Measurements from ENCODE around the gene NUDCD3.

Gene NUDCD3

DNA sequence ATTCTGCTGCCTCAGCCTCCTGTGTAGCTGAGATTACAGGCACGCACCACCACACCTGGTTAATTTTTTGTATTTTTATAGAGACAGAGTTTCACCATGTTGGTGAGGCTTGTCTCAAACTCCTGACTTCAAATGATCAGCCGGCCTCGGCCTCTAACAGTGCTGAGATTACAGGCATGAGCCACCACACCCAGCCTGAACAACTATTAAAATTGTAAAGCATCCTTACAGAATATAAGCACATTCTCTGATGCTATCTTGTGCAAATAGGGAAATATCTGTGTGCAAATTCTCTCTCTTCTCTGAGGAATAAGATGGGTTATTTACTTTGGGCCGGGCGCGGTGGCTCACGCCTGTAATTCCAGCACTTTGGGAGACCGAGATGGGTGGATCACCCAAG, 12.5 kb downstream of the NUDCD3 start:
- DNase-seq (ENCODE audit: low read depth), result no peak

DNA sequence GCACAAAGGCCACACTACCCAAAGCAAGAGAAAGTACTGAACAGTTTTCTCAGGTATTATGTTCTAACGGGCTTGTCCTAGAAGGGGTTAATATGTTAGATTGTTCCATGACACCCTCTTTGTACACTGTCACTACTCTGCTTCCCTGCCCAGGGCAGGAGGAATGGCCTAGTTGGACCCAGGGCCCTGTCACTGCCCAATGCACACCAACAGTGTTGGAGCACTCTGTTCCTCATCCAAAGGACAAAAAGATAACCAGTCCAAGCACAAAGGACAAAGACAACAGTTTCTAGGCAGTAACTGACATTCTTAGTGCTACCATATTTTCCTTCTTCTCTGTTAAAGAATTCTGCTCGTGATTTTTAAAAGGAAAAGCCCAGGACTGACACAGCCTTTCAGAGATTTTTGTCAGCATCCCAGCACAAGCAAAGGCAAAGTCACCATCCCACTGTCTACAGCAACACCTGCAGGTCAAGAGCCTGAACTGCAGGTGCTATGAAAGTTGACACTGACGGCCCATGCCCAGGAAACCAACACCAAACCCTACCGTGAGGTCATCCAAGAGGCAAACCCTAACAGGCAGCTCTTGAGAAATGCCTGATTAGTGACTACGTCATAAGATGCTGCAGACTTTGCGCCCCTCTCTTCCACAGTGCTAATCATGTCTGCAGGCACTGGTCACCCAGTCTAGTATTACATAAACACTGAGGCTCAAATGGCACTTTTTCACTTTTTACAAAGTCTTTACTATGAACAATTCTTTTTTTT, 13.2 kb downstream of the NUDCD3 start:
- DNase-seq (ENCODE audit: low read depth), result peak; percentile 28

DNA sequence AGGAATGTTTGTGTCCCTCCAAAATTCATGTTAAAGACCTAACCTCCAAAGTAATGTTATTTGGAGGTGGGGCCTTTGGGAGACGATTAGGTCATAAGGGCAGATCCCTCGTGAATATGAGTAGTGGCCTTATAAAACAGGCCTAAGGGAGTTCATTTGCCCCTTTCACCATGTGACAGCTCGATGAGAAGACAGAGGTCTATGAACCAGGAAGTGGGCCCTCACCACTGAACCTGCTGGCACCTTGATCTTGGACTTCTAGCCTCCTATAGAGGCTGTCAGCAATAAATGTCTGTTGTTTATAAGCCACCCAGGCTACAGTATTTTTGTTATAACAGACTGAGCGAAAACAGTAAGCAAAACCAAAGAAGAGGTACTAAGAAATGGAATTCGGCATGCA, 14.1 kb downstream of the NUDCD3 start:
- no peak for DNase-seq (ENCODE audit: low read depth)

DNA sequence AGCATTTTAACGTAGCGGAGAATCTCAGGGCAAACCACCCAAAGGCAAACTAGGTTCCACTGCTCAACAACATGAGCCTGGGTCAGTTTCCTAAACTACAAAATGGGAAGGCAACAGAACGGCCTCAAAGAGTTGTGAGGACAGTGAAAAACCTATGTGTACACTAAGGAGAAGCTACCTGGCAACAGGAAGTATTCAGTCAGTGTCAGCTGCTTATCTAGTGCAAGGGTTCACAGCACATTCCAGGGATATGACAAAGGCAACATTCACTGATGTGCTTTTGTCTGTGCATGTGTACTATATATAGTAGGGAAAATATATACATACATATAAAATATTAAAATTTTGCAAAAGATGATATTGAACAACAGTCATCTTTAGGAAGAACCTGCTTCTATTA, 17.2 kb downstream of the NUDCD3 start:
- no peak for DNase-seq (ENCODE audit: low read depth)

DNA sequence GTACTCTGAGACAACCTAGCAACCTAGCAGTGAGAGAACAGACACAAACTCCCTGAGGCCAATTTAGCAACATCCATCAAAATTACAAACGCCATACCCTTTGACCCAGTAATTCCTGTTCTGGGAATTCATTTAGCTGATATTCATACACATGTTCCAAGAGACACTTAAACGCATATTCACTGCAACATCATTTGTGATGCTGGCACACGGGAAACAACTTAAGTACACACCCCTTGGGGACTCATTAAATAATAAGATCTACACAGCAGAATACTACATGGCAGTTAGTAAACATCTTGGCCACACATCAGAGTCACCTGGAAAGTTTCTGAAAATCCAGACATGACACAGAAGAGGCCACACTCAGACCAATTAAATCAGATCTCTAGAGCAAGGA, 17.6 kb downstream of the NUDCD3 start:
- DNase-seq (ENCODE audit: low read depth), result no peak

DNA sequence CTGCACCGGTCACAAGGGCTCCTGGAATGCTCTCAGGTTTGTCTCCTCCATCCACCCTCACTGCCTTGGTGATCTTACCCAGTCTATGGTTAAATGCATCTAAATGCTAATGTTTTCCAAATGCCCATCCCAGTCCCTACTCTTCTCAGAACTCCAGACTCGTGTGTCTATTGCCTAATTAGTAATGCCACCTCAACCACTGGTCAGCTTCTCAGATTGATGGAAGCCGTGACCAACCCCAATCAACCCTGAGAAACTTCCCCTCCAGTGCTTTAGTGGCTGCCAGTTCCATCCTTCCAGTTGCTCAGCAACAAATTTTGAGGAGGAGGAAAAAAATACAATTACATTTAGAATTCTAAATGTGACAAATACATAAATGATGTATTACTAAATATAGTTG, 18.6 kb downstream of the NUDCD3 start:
- DNase-seq (ENCODE audit: low read depth), result no peak

DNA sequence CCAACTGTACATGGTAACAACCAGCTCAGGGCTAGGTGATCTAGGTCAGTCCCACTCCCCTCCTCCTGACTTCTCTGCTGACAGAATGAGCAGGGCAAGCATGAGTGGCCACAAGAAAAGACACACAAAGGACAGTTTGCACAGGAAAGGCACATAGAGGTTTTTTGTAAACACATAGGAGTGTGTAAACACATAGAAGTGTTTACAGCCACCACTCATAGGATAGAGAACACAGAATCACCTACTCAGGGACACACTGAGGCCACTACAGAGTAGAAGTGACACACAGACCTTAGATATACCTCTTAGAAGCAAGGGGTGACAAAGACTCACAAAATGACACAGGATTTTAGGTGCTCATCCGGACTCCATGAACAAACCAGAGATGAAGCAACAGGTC, 19.0 kb downstream of the NUDCD3 start:
- DNase-seq (ENCODE audit: low read depth), result no peak

DNA sequence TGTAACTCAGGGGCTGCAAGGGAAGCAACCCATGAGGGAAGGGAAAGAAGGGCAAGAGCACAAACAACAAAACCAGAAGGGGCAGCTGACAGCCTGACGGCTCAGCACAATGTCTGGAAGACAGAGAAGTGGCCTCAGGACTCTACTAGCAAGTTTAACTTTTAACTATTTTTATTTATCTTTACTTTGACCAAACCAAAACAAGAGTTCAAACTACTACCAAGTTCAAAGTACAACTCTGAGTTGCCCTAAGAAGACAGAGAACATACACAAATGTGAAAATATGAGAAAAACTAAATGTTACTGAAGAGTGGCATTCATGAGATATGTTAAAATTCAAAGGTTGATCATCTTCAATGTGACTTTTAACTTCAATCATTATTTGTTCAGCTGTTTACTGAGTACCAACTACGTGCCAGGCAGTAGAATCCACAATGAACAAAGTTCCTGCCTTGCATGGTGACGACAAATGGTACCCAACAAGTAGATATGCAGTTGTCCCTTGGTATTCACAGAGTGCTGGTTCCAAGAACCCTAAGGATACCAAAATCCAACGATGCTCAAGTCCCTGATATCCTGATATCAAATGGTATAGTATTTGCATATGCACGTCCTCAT, 19.7 kb downstream of the NUDCD3 start:
- DNase-seq (ENCODE audit: low read depth), result no peak

DNA sequence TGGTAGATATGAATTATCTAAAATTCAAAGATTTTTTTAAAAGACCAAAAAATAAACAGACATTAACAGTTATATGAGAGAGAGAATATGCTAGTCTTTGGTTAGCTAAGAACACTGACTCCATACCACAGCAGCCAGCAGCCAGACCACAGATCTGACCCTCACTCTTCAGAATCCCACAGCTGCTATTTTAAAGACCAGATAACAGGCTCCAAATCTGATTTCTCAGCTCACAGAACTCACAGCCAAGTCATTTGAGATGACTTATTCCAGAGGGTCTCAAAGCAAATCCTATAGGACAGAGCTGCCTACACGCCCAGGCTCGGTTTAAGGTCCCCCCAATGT, 20.4 kb downstream of the NUDCD3 start:
- DNase-seq (ENCODE audit: low read depth), result no peak

DNA sequence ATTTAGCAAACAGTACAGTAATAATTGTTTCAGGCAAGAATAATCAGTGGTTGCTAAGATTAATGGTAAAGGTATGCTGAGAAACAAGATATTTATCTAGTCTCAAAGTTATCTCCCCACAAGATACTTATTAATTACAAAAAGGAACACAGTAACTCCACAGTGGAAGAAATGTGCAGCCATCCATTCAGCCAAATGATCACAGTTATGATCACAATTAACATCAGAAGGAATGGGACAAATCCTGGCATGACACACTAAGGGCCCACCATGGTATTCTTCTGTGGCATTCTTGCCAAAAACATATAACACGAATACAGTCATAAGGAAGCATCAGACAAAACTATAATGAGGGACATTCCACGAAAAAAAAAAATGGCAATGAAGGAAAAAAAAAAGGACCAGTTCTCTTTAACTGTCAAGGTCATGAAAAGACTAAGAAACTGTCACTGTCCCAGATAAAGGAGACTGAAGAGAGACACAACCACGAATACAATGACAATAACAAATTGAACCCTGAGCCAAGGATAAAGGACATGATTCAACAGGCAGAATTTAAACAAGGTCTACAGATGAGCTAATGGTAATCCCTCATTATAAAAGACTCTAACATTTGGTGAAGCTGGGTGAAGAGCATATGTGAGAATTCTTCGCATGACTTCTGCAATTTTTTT, 20.9 kb downstream of the NUDCD3 start:
- no peak for DNase-seq (ENCODE audit: low read depth)

DNA sequence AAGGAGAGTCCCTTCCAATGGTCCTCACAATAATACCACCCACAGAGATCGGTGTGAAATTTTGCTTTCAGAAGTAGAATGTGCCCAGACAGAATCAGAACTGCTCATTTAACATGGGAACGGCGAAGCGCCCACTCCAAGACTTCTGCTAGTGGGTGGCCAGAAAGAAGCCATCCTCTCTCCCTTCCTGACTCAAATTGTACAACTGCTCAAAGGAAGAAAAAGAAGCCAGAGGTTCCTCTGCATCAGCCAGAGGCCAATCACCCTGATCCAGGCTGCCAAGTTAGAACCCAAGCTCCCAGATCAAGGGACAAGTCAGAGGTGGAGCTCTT, 23.3 kb downstream of the NUDCD3 start:
- no peak for DNase-seq (ENCODE audit: low read depth)

DNA sequence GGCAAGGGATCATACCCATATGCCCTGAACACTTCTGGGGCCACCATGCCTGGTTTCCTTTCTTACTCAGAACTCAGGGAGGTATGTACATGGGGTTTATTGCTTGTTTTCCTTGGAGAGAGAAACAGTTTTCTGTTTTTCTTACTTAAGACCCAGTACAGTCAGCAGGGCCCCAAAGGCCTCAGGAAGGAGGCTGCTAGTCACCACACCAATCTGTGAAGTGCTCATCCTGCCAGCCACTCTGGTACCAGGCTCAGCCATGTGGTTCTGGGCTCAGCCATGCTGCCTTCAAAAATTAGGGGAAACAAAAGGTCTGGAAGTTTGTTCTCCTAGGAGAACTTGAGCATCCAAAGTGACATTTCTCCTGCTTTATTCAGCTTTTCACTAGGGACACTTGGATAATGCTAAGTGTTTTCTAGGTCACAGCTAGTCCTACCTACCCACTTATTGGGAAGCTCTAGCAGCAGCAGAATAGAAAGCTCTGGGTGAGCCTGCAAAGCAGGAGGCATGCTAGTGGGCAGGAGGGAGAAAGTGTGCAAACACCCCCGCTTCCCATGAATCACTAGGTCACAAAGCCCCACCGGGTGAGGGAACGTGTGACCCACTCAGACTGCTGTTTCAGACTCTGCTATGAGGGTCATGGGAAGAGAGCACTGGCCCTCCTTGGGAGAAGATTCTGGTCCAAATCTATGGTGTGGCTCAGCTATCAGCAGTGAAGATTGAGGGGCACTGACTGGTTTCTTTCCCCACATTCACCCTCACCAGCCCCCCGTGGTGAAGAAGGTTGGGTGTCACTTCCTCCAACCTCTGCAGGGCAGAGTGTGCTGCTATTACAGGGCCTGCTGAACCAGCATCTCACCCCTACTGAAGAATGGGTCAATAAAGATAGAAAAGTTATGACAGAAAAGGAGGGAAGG, 23.9 kb downstream of the NUDCD3 start:
- no peak for DNase-seq (ENCODE audit: low read depth)

DNA sequence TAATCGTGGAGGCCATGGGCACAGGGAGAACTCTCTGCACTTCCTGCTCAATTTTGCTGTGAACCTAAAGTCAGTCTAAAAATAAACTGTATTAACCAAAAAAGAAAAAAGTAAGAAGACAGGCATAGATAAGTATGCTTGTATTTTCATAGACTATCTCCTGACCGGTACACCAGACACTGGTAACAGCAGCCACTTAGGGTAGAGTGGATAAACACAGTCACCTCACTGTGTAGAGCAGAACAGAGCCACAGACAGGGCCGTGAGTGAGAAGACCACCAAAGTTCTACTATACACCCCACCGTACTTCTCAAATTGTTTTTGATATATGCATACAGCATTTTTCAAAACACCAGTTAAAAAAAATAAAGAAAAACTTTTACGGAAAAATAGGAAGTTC, 25.0 kb downstream of the NUDCD3 start:
- no peak for DNase-seq (ENCODE audit: low read depth)

DNA sequence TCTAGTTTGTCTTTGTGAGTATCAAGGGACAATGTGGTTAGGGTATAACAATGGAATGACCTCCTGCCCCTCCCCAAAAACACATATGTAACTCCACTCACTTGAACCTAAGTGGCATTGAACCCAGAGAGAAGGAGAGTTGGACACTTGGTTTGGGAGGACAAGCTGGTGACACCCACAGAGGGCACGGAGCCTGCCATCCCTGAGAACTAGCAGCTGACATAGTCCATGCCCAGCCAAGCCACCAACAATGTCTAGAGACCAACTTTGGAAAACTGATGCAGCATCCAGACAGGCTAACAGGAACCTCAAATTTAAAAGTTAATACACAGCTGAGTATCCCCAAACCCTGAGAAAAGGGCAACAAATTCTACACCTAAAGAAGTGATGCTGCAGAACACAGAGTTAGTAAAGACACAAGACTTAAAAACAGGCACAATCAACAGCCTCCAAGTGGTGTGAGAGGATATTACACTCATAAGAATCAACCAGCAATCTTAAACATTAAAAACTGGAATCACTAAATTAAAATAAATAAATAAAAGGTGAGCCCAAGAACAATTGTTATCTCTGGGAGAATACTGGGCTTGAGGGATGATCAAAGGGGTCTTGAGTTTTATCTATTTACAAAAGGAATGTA, 27.2 kb downstream of the NUDCD3 start:
- DNase-seq (ENCODE audit: low read depth), result no peak

DNA sequence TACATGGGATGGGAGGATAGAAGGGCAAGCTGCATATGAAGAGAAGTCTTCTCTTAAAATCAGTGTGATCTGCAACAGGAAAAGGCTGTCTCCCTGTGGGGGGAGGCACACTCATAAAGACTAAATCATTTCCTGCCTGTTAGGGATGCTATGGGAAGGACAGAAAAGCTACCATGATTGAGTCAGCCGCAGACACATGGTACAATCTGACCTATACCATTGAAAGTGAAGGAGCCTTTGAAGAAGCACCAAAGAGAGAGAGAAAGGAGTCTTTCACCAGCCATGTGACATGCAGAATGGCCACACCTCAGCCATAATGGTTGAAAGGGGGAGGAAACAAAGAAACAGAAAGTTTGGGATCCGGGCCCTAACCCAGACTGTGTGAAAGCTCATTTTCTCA, 29.1 kb downstream of the NUDCD3 start:
- peak; percentile 3 for DNase-seq (ENCODE audit: low read depth)

DNA sequence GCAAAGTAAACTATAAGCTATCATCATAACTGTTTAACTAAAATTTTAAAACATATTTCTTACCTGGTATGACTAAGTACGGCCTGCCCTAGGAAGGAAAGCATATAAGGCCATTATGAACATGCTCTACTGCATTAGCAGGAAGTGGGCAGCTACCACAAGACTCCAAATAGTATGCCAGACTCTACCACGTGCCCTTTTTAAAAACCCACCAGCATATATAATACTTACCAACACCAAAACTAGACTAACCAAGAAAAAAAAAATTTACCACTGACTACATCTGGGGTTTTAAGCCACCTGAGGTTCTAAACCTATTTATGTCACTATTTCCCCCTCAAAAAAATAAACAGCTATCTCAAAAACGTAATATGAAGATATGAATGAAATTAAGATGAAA, 30.1 kb downstream of the NUDCD3 start:
- peak; percentile 26 for DNase-seq (ENCODE audit: low read depth)

DNA sequence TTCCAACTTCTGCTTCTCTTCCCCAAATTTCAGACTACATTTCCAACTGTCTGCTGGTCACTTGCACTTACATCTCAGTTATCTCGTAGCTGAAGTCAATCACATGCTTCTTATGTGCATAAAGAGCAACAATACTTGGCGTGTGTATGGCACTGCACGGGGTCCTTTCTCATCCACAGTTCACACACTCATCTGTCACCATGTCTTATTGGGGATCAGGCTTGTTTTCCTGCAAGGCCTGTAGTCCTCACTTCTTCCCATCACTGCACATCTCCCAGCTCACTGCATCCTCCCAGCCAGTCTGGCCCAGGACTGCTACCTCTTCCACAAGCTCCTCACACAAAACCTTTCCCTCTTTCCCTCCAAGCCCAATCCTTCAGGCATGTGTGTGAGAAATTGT, 35.3 kb downstream of the NUDCD3 start:
- DNase-seq (ENCODE audit: low read depth), result no peak

DNA sequence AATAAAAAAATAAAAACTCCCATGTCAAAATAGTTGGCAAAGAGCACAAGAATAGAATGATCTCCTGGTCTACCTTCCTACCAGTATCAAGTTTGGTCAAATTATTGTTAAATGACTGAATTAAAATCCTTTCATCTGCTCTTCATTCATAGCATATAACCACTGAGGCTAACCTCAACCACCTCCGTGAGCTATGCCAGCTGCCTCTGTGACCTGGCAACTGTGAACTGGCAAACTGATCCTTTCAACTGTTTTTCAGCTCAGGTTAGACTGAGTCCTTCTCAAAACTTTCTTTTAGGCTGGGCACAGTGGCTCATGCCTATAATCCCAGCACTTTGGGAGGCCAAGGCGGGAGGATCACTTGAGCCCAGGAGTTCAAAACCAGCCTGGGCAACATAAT, 36.1 kb downstream of the NUDCD3 start:
- no peak for DNase-seq (ENCODE audit: low read depth)

DNA sequence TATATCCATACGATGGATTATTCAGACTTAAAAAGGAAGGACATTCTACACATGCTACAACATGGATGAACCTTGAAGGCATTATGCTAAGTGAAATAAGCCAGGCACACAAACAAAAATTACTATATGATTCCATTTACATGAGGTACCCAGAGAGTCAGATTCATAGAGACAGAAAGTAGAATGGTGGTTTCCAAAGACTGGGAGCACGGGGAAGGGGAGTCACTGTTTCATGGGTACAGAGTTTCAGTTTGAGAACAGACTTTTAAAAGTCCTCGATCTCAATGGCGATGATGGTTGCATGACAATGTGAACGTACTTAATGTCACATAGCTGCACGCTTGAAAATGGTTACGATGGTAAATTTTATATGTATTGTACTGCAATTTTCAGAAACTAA, 39.3 kb downstream of the NUDCD3 start:
- no peak for DNase-seq (ENCODE audit: low read depth)

DNA sequence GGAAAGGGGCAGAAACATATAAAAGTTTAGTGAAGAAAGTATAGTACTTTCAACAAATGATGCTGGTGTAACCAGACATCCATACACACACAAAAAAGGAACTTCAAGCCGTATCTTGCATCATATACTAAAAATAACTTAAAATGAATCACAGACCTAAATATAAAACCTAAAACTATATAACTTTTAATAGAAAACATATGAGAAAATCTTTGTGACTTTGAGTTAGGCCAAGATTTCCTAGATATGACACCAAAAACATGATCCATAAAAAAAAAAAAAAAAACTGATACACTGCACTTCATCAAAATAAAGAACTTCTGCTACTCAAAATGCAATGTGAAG, 40.9 kb downstream of the NUDCD3 start:
- no peak for DNase-seq (ENCODE audit: low read depth)

DNA sequence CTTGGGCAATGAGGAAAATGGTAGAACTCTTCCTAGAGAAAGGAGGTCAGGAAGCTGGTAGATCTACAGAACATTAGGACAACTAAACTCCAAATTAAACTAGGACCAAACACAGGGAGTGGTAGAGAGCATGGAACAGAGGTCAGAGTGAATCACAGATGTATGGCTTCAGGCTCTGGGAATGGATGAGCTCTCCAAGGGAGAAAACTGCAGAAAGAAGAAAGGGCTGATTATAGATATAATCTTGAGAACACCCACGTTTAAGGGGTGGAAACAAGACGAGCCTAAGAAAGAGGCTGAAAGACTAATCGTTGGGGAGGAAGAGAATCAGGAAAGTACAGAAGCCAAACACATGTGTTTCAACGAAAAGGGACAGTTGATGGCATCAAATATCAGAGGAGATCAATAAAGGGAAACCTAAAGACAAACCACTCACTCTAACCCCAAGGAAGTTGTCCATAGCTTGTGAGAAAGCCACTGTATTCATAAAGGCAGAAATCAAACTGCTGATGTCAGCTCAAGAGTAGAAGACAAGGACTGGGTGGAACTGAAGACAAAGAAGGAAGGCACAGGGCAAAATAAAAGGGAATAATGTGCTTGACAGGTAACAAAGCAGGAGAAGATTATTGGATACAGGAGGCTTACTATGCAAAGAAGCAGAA, 41.4 kb downstream of the NUDCD3 start:
- no peak for DNase-seq (ENCODE audit: low read depth)

Measured in stimulated activated CD4-positive, alpha-beta T cell treated with anti-CD3 and anti-CD28 coated beads, Interleukin-2, amount 100 ng/mL, for 4 hours (primary cell).